Midbrain (tissue), 1 donor: ENCODE results near the gene STUM.

Source experiments
- DNase-seq: peaks from one replicate; lab custom pipeline; 2025; lab: John Stamatoyannopoulos, UW

STUM gene

DNA sequence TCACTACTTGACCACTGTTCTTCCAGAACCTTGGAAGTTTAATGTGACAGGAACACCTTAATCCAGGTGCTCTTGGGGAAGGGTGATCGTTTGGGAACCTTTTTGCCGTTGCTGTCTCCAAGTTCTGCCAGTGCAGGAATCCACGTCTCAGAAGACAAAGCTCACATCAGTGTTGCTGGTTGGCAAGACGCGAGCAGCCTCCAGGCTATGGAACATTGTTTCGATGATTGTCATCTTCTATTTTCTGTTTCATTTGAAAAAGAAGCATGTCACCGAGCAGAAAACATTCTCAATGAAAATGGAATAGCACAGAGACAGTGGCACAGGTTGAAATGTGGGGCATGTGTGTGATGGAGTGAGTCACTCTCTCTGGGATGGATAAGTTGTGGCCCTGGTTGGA is 11.7 kb downstream of the STUM start:
- no peak for DNase-seq

DNA sequence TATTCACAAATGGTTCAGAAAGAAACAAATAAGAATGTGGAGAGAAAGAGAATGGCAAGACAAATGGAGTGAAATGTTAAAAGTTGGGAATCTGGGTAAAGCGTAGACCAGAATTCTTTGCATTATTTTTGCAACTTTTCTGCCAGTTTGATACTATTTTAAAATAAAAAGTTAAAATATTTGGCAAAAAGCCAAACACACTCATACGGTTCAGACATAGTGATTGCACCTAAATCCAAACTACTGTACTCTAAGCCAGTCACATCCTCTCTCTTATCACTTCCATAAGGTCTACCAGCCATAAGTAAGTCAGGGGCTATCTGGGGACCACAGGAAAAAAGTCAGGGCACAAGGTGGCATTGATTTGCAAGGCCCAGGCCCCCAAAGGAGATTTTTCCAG is 14.4 kb downstream of the STUM start:
- DNase-seq = no peak

DNA sequence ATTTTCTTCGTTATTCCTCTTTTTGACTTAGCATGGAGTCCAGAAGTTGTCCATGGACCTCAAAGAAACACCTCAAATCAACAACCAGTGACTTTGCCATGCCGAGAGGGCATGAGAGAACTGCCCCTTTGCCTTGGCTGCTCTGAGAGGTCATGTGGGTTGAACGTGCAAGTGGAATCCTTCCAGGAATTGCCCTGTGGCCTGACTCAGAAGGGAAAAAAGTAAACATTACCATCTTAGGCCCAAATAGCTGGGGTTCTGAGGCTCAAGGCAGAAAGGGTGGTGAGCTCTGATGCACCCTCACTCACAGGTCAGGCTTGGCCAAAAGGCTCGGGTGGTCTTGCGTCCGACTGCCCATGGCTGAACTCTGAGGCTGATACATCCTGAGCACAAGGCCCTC is 15.1 kb downstream of the STUM start:
- no peak for DNase-seq

GRCh38 chr1:226565476-226565875 is 16.9 kb downstream of the STUM start:
- DNase-seq = no peak

DNA sequence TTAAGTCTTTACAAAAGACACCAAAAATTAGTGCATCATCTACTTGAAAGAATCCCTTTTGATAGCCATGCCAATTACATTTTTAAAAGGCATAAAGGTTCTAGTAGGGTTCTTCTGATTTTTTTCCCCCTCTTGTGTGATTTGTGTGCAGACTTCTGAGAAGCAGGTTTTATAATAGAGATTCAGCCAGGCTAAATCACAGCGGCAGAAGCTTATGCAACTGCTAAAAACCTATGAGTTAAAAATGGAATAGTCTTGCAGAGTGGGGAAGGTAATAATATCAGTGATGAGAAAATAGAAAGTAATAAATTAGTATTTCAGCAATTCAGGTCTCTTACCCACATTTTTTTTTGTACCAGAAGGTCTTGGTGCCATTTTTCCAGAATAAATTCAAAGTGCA is 17.7 kb downstream of the STUM start:
- DNase-seq = no peak

DNA sequence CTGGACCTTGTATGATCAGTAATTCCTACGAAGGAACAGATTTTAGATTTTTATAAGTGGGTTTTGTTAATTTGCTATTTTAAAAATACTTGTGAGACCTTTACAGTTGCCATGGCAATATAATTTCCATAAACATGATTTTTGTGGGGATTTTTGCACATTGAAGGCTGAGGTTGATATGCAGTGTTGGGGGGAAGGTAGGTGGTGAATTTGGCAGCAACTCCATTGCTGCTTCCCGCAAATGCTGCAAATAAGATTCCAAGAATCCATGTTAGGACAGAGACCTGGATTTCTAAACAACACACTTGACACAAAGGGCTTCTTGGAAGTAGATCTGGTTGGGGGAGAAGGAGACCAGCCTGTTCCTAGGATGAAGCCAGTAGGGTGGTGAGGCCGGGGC is 18.2 kb downstream of the STUM start:
- no peak for DNase-seq

- peak; percentile 5 for DNase-seq
These were observed 19.7 kb downstream of the STUM start for GRCh38 chr1:226568077-226568831.

- DNase-seq = no peak
These were observed 20.6 kb downstream of the STUM start for GRCh38 chr1:226568975-226569741.

DNA sequence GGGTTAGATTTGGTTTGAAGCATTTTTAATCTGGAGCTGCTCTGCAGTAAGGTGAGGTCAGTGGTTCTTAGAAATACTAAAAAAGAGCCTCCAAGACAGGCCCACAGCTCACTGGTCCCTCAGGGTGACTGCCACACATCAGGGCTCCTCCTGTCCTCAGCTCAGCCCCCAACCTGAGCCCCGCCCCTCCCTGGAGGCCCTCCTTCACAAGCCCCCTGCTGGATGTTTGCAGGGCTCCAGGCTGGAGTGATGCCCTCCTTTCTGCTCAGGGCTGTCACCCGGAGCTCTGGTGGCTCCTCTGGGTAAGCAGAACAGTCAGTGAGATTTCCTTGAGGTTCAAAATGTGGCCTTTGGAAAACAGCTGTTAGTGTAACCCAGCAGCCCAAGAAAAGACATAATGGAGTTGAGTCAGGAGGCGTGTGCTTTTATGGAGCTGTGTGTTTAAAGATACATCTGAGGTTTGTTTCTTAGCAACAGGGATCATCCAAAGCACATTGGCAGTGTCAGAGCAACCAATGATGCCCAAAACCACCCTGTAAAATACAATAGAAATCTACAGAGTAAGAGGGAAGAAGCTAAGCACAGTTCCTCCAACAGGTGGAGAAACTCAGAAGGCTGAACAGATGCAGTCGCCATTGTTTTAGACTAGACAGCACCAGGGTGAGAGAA is 21.4 kb downstream of the STUM start:
- DNase-seq = no peak

GRCh38 chr1:226571893-226572292 is 23.3 kb downstream of the STUM start:
- DNase-seq = no peak

DNA sequence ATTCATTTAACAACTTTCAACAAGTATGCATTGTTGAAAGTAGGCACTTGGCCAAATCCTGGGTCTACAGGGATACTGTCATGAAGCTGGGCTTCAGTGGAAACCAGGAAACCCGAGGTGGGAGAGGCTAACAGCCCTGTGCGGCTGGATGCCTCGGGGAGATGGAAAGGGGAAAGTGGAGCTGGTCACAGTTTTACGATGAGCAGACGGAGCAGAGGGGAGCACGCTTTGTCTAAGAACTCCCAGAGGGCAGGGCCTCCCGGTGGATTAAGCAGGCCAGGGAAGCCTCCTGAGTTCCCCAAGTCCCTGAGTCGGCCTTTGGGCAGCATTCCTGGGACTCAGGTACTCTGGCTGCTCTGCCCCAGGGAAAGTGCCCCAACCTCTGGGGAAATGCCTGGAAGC is 23.8 kb downstream of the STUM start:
- DNase-seq = no peak

GRCh38 chr1:226574044-226574443 is 25.5 kb downstream of the STUM start:
- no peak for DNase-seq

DNA sequence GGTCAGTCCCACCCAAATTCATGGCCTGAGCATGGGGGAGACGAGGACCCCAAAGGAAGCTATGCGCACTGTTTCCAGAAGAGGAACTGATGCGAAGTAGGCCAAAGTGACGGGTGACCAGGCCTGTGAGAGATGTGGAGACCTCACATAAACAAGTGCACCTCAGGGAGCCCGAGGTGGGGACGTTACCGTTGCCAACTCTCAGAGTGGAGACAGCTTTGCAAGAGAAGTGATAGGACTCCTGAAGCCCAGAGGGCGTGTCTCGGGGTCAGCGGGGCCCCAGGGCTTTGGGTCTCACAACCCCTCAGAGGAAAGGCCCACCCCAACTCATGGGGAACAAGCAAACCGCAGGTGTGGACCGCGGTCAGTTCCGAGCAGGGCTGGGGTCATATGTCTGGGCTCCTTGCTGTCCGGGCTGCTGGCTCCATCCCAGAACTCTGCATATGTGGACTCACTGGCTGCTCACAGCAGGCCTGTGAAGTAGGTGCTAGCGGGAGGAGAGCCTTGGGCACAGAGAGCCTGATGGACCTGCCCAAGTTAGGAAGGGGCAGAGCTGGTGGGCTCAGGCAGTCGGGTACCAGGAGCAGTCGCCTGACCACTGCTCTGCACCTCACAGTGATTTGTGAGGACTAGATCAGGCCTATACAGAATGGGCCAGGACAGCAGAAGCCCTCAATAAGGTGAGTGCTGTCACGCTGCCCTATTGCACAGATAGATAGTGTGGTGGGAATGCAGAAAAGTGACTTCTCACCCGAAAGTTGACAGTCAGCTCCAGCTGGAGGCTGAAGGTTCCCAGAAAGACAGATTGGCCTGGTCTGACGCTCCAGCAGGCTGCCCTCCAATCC is 26.2 kb downstream of the STUM start:
- no peak for DNase-seq

DNA sequence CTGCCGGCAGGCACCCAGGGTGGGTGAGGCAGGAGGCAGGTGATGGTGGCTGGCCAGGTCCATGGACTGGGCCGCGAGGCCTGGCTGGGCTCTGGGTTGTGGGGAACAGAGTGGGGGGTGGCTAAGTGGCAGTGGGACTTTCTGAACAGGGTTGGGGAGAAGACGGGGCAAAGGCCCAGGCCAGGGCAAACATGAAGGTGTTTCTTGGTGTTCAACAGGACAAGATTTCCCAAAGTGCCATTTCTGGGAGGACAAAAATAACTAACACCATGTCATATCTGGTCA is 26.8 kb downstream of the STUM start:
- DNase-seq = no peak

DNA sequence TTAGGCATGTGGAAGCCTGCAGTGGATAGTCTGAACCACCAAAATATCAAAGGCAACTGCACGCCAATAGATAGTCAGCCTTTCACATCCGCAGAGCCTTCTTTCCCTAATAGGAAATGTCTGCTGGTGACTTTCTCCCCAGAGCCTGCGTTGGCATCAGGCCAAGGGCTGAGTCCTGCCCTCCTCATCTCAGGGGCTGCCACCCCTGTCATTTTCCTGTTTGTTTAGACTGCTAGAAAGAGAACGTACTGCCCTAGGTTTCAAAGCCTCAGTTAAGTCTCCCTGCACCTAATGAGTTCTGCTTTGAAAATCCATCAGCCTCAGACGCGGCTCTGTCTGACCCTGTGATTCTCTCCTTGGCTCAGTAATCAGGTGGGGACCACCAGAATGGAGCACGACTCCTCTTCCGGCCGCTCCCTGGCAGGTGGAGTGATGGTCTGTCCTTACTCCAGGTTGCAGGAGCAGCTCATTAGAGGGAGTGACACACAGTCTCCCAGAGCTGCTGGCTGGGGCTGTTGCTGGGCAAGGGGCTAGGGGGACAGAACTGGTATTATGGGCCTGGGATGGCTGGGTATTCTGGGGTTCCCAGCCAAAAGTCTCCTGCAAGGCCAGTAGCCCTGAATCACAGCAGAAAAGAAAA is 27.3 kb downstream of the STUM start:
- DNase-seq = no peak

- DNase-seq = no peak
These were observed 28.0 kb downstream of the STUM start for GRCh38 chr1:226576601-226577000.

GRCh38 chr1:226577401-226578180 is 29.0 kb downstream of the STUM start:
- no peak for DNase-seq

GRCh38 chr1:226578946-226579578 is 30.5 kb downstream of the STUM start:
- no peak for DNase-seq

- DNase-seq = no peak
These were observed 31.3 kb downstream of the STUM start for GRCh38 chr1:226579781-226580323.

DNA sequence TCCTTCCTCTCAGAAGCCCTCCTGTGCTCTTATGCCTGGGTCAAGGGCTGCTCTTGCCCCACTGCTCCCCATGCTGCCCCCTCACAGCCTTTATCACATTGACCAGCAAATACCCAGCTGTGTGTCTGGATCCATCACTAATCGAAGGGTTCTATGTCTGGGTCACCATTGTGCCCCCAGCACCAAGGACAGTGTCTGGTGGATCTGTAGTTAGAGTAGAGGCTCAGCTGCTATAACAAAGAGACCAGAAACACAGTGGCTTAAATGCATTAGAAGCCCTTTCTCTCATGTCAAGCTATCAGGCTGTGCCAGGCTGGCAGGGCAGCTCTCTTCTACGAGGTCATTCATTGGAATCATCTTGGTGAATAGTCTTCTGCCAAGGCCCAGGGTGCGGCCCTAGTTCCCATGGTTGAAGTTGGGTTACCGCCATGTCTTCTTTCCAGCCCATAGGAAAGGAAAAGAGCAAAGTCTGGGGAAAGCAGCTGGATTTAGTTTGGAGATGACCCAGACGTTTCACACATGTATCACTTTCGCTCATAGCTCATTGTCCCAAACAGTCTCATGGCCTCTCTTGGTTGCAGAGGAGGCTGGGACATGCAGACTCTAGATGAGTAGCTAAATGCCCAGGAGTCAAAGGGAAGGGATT is 32.2 kb downstream of the STUM start:
- no peak for DNase-seq
